Left ventricle myocardium inferior (tissue), 1 donor: ENCODE results near the gene M6PR. TPM values are rescaled to one million over a fixed set of nuclear protein-coding genes. Genes with fewer than 3 reads are reported as not detected.
"Not testable (repeated sequence)": the region's sequence is repeated elsewhere in the genome, so short reads cannot be mapped to it uniquely, and the experiment has no call there.

Experiments
- DNase-seq: peaks from one replicate; pipeline ENCODE4 v3.0.0-alpha.2; 2020
- H3K27ac ChIP-seq: fragments of 200-600 bp; replicated peaks from 2 replicates; pipeline ENCODE4 v1.8.0; 2021
- H3K27me3 ChIP-seq: fragments of 200-600 bp; 2 replicates; pipeline ENCODE4 v1.8.0; 2021; ENCODE audit warnings: low read depth
- H3K36me3 ChIP-seq: fragments of 200-600 bp; 2 replicates; pipeline ENCODE4 v1.8.0; 2021
- H3K4me1 ChIP-seq: fragments of 200-600 bp; 2 replicates; pipeline ENCODE4 v1.8.0; 2021
- H3K4me3 ChIP-seq: fragments of 200-600 bp; 2 replicates; pipeline ENCODE4 v1.8.0; 2021; ENCODE audit warnings: mild to moderate bottlenecking, moderate library complexity
- H3K9me3 ChIP-seq: fragments of 200-600 bp; replicated peaks from 2 replicates; pipeline ENCODE4 v1.8.0; 2021
- intact Hi-C: fragments of 100-400 bp; cut with micrococcal nuclease; formaldehyde crosslinking; loops from one replicate; pipeline ENCODE4 v1.11.0; 2022
- total RNA-seq: library from RNA; stranded (reverse); fragmentation: NEBNext Ultra II Directional; extraction: Animal tissue kit (Norgen Biotek cat#: 25700); gene quantifications from one replicate; pipeline ENCODE4 v1.2.1, GENCODE V29; 2021
- TF ChIP-seq, protein P1 (sequence below): fragments of 200-600 bp; IDR thresholded peaks from 2 replicates; pipeline ENCODE4 v1.8.0; 2021; ENCODE audit warnings: antibody characterized with exemption, mild to moderate bottlenecking, borderline replicate concordance
- donor health status: DM: no; HTN: yes; CAD: no; lungs with severe emphysema.

The M6PR gene
- total RNA-seq, 1 donor from 2014 or later = 94.2 TPM

DNA sequence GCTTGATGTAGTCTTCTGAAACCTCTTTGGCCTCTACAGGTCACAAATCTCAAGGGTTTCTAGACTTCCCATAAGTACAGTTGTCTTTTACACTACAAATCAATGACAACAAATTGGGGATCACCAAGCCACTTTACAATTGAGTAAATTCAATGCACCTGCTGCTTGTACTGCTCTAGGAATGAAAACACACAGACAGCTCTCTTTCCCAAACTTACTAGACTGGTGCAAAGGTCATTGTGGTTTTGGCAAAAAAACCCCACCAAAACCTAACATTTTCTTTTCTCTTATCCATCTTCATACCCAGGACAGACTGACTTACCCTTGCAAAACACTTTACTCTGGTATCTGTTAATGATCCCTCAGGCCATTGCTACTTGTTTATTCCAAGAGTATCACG is 2.7 kb downstream of the M6PR start:
- TF ChIP-seq, protein P1, sequence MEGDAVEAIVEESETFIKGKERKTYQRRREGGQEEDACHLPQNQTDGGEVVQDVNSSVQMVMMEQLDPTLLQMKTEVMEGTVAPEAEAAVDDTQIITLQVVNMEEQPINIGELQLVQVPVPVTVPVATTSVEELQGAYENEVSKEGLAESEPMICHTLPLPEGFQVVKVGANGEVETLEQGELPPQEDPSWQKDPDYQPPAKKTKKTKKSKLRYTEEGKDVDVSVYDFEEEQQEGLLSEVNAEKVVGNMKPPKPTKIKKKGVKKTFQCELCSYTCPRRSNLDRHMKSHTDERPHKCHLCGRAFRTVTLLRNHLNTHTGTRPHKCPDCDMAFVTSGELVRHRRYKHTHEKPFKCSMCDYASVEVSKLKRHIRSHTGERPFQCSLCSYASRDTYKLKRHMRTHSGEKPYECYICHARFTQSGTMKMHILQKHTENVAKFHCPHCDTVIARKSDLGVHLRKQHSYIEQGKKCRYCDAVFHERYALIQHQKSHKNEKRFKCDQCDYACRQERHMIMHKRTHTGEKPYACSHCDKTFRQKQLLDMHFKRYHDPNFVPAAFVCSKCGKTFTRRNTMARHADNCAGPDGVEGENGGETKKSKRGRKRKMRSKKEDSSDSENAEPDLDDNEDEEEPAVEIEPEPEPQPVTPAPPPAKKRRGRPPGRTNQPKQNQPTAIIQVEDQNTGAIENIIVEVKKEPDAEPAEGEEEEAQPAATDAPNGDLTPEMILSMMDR = no peak
- Histone ChIP-seq H3K9me3 (no peaks in the 10 kb centered on the region), H3K27ac (no peak overlapping the region), H3K36me3 (peaks cover 46% of the 10 kb centered on the region), H3K27me3 (no peaks in the 10 kb centered on the region), H3K4me1 (peaks cover 49% of the 10 kb centered on the region), H3K4me3 (no peak overlapping the region)
- DNase-seq = no peak
- intact Hi-C loops = no loop called here

- peaks cover 24% of the 10 kb centered on the region for H3K4me1 ChIP-seq
- no peak overlapping the region for H3K27ac ChIP-seq
- no peaks in the 10 kb centered on the region for H3K27me3 ChIP-seq
- H3K4me3 ChIP-seq = no peak overlapping the region
- intact Hi-C loops = no loop called here
- peaks cover 56% of the 10 kb centered on the region for H3K36me3 ChIP-seq
- TF ChIP-seq, protein P1 = no peak
- no peak for DNase-seq
- no peaks in the 10 kb centered on the region for H3K9me3 ChIP-seq
These were observed 5.8 kb downstream of the M6PR start for GRCh38 chr12:8943565-8944186.

GRCh38 chr12:8941691-8942478 is 7.6 kb downstream of the M6PR start:
- Histone ChIP-seq H3K4me1 (peaks cover 9% of the 10 kb centered on the region), H3K9me3 (no peaks in the 10 kb centered on the region), H3K36me3 (peaks cover 73% of the 10 kb centered on the region), H3K27ac (no peak overlapping the region), H3K27me3 (no peaks in the 10 kb centered on the region), H3K4me3 (no peak overlapping the region)
- TF ChIP-seq, protein P1 = no peak
- no peak for DNase-seq
- intact Hi-C loops = no loop called here

DNA sequence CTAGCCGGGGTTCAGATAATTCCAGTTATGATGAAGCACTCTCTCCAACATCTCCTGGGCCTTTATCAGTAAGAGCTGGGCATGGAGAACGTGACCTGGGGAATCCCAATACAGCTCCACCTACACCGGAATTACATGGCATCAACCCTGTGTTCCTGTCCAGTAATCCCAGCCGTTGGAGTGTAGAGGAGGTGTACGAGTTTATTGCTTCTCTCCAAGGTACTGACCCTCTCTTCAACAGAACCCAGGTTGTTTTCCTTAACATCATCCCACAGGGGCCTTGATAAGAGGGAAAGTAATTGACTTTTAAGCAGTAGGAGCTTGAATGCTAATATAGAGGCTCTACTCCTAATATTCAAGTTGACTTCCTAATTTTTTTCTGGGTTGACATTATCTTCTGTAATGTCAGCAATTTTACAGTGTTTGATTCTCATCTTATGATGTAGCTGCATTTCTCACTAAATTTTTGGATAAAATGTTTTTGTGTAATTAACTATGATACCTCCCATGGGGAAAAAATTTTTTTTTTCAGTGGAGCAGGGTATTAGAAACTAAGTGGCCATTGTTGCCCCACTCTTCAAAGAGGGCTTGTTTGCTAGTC is 11.5 kb downstream of the M6PR start:
- intact Hi-C loops, H3K9me3 ChIP-seq, H3K4me1 ChIP-seq, DNase-seq, H3K27me3 ChIP-seq, H3K4me3 ChIP-seq, H3K27ac ChIP-seq: not testable (repeated sequence)
- peaks cover 75% of the 10 kb centered on the region for H3K36me3 ChIP-seq

- TF ChIP-seq, protein P1 = no peak
- no peak overlapping the region for H3K4me3 ChIP-seq
- no peak overlapping the region for H3K27ac ChIP-seq
- intact Hi-C loops = no loop called here
- no peaks in the 10 kb centered on the region for H3K4me1 ChIP-seq
- no peaks in the 10 kb centered on the region for H3K27me3 ChIP-seq
- no peak for DNase-seq
- H3K36me3 ChIP-seq = peaks cover 72% of the 10 kb centered on the region
- no peaks in the 10 kb centered on the region for H3K9me3 ChIP-seq
These were observed 12.7 kb downstream of the M6PR start for GRCh38 chr12:8936735-8937134.

GRCh38 chr12:8934080-8934479 is 15.4 kb downstream of the M6PR start:
- H3K36me3 ChIP-seq = peaks cover 85% of the 10 kb centered on the region

GRCh38 chr12:8932464-8932863 is 17.0 kb downstream of the M6PR start:
- H3K27me3 ChIP-seq, DNase-seq, H3K27ac ChIP-seq, H3K4me1 ChIP-seq, H3K4me3 ChIP-seq, intact Hi-C loops, H3K9me3 ChIP-seq: not testable (repeated sequence)
- H3K36me3 ChIP-seq = peaks cover 79% of the 10 kb centered on the region

More at GRCh38 chr12:8934080-8934479, 15.4 kb downstream of the M6PR start:
- H3K27ac ChIP-seq, DNase-seq, H3K4me1 ChIP-seq, H3K4me3 ChIP-seq, H3K9me3 ChIP-seq, H3K27me3 ChIP-seq, intact Hi-C loops: not testable (repeated sequence)

GRCh38 chr12:8930655-8931323 is 18.7 kb downstream of the M6PR start:
- H3K4me3 ChIP-seq, DNase-seq, H3K27me3 ChIP-seq, intact Hi-C loops, H3K27ac ChIP-seq, H3K4me1 ChIP-seq, H3K9me3 ChIP-seq: not testable (repeated sequence)
- H3K36me3 ChIP-seq = peaks cover 69% of the 10 kb centered on the region
